ENCODE results near the gene UAP1L1.

The UAP1L1 gene

DNA sequence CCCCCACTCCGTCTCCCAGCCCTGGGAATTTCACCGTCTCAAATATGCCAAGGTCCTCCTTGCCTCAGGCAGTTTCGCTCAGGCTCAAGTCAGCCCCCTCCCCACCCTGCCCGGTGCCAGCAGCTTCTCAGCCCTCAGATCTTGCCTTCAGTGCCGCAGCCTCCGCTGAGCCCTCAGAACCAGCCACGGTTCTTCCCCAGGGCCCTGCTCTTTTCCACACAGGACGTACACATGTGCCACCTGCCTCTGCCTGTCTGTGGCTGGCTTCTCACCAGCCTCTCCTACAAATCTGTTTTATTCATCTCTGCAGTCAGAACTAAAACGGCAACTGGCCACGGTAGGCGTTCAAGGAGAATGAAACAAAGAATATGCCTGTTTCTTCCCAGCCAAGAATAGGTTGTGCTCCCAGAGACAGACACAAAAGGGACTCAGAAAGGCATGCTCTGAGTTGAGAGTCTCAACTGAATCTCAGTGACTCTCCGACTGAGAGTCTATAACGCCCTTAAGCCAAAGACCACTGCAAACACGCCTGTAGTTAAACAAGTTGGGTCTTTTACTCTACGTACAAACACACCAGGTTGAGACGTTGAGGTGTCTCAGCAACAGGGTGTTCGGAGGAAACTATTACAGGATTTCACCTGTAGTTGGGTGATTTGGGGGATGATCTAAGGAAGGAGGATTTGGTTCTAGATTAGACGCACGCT, 51.0 kb downstream of the UAP1L1 start:
- H3K23ac ChIP-seq (ENCODE audit: low read length), result no peak overlapping the region
- no peak overlapping the region for H2AFZ ChIP-seq (ENCODE audit: insufficient read depth, low read length, poor library complexity)
- peak overlapping the region; percentile 75 for H4K12ac ChIP-seq (ENCODE audit: low read depth, low read length)
- no peak overlapping the region for H2AK5ac ChIP-seq (ENCODE audit: low read length)
- peaks cover 10 to 11% of the 10 kb centered on the region in 2 experiments for H3K4me1 ChIP-seq (ENCODE audit: control insufficient read depth in 1 of 2, insufficient read depth in 2 of 2, low read length in 2 of 2)
- H3K79me1 ChIP-seq (ENCODE audit: low read length), result peaks cover 9% of the 10 kb centered on the region
- H3K4me2 ChIP-seq (ENCODE audit: low read length), result peak overlapping the region; percentile 92
- no peak overlapping the region for H3K4me3 ChIP-seq (ENCODE audit: low read depth, low read length)
- H2BK5ac ChIP-seq (ENCODE audit: low read depth, low read length, poor library complexity), result no peak overlapping the region
- no peak overlapping the region for H3K4ac ChIP-seq (ENCODE audit: low read depth, low read length)
- no peak for DNase-seq
- H4K91ac ChIP-seq (ENCODE audit: low read depth, low read length), result no peak overlapping the region
- H2BK12ac ChIP-seq (ENCODE audit: low read length), result no peak overlapping the region
- no peak overlapping the region for H3K14ac ChIP-seq (ENCODE audit: low read length)
- H3K9ac ChIP-seq (ENCODE audit: low read length), result no peak overlapping the region
- peaks cover 3% of the 10 kb centered on the region for H3K9me3 ChIP-seq (ENCODE audit: insufficient read depth, low read depth, low read length)
- no peaks in the 10 kb centered on the region for H3K36me3 ChIP-seq (ENCODE audit: control insufficient read depth in 1 of 2, insufficient read depth in 2 of 2, low read length in 2 of 2)
- peaks cover 11% of the 10 kb centered on the region for H3K79me2 ChIP-seq (ENCODE audit: control insufficient read depth, insufficient read depth, low read length, poor library complexity)
- H3K27ac ChIP-seq (ENCODE audit: low read depth, low read length), result no peak overlapping the region
- H2BK120ac ChIP-seq (ENCODE audit: insufficient read depth, low read length, poor library complexity), result no peak overlapping the region
- H3K27me3 ChIP-seq (ENCODE audit: insufficient read depth, low read length), result no peaks in the 10 kb centered on the region
- H4K8ac ChIP-seq (ENCODE audit: low read depth, low read length), result no peak overlapping the region
- no CpG with 5 or more reads among the region's 19 CpGs for WGBS (ENCODE audit: extremely low coverage, insufficient coverage, insufficient read length)
- H3K18ac ChIP-seq (ENCODE audit: low read length), result no peak overlapping the region

DNA sequence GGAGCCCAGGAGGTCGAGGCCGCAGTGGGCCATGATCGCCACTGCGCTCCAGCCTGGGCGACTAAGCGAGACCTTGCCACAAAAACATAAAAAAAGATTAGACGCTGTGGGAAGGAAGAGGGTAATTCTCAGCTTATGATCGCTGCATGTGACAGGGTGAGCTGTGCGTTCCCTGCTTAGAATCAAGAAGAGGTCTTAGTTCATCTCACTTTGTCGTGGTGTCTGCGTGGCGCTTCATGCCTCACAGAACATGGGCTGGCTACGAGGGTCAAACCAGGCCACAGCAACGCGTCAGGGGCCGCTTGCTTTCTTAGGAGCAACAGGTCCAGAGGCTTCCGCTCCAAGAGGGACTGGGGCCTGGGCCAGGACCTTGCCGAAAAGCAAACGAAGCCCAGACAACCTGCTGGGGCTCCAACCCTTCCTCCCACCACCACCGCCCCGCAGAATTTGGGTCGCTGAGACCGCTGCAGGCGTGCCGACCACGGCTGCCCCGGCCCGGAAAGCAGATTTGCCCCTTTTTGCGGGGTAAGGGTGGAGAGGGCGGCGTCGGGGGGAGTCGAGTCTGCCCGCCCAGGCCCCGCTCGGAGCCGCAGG, 51.6 kb downstream of the UAP1L1 start:
- peak overlapping the region; percentile 94 for H4K8ac ChIP-seq (ENCODE audit: low read depth, low read length)
- WGBS (ENCODE audit: extremely low coverage, insufficient coverage, insufficient read length), result no CpG with 5 or more reads among the region's 37 CpGs
- peak overlapping the region; percentile 89 for H3K14ac ChIP-seq (ENCODE audit: low read length)
- peaks cover 3% of the 10 kb centered on the region for H3K9me3 ChIP-seq (ENCODE audit: insufficient read depth, low read depth, low read length)
- DNase-seq, result no peak
- H2BK5ac ChIP-seq (ENCODE audit: low read depth, low read length, poor library complexity), result no peak overlapping the region
- no peaks in the 10 kb centered on the region for H3K27me3 ChIP-seq (ENCODE audit: insufficient read depth, low read length)
- peak overlapping the region; percentile 75 for H4K12ac ChIP-seq (ENCODE audit: low read depth, low read length)
- peak overlapping the region; percentile 90 for H2AFZ ChIP-seq (ENCODE audit: insufficient read depth, low read length, poor library complexity)
- H3K18ac ChIP-seq (ENCODE audit: low read length), result no peak overlapping the region
- no peaks in the 10 kb centered on the region for H3K36me3 ChIP-seq (ENCODE audit: control insufficient read depth in 1 of 2, insufficient read depth in 2 of 2, low read length in 2 of 2)
- H3K79me2 ChIP-seq (ENCODE audit: control insufficient read depth, insufficient read depth, low read length, poor library complexity), result peaks cover 11% of the 10 kb centered on the region
- no peak overlapping the region for H3K23ac ChIP-seq (ENCODE audit: low read length)
- H3K9ac ChIP-seq (ENCODE audit: low read length), result peak overlapping the region; percentile 83
- H3K4me3 ChIP-seq (ENCODE audit: low read depth, low read length), result peak overlapping the region; percentile 91
- H3K4me1 ChIP-seq (ENCODE audit: control insufficient read depth in 1 of 2, insufficient read depth in 2 of 2, low read length in 2 of 2), result peaks cover 10 to 11% of the 10 kb centered on the region in 2 experiments
- no peak overlapping the region for H2BK12ac ChIP-seq (ENCODE audit: low read length)
- peak overlapping the region; percentile 92 for H3K4me2 ChIP-seq (ENCODE audit: low read length)
- H3K27ac ChIP-seq (ENCODE audit: low read depth, low read length), result no peak overlapping the region
- peaks cover 9% of the 10 kb centered on the region for H3K79me1 ChIP-seq (ENCODE audit: low read length)
- peak overlapping the region; percentile 57 for H2BK120ac ChIP-seq (ENCODE audit: insufficient read depth, low read length, poor library complexity)
- H3K4ac ChIP-seq (ENCODE audit: low read depth, low read length), result peak overlapping the region; percentile 18
- H2AK5ac ChIP-seq (ENCODE audit: low read length), result peak overlapping the region; percentile 26
- H4K91ac ChIP-seq (ENCODE audit: low read depth, low read length), result peak overlapping the region; percentile 65

DNA sequence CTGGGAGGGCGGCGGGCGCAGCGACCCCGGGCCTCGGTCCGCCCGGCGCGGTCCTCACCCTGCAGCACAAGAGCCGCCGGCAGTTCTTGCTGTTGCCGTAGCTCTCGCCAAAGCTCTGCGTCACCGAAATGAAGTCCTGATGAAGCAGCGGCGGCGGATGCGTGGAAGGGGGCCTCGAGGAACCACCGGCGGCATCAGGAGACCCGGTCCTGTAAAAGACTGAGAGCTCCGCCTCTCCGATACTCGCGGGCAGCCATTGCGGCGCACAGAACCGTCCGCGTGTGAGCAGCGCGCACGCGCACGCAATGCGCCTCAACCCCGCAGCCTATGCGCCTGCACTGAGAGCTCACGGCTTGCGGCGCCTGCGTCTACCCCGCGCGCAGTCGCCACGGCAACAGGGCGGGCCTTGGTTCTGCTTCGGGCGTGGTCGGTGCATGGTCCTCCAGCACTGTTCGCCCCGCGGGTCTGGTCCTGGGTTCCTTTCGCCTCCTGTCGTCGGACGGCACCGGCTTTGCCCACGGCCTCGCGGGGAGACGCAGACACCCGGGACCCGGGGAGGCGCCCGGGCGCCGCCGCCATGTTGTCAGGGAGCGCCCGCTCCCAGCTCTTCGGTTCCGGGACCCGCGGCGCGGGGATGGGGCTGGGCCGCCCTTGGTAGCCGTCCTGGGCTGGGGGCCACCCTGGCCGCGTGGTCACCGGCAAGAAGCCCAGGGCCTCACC, 52.3 kb downstream of the UAP1L1 start:
- Histone ChIP-seq H2BK5ac (ENCODE audit: low read depth, low read length, poor library complexity) (peak overlapping the region; percentile 35), H3K79me2 (ENCODE audit: control insufficient read depth, insufficient read depth, low read length, poor library complexity) (peaks cover 11% of the 10 kb centered on the region), H3K79me1 (ENCODE audit: low read length) (peaks cover 9% of the 10 kb centered on the region), H2BK120ac (ENCODE audit: insufficient read depth, low read length, poor library complexity) (peak overlapping the region; percentile 57), H2AK5ac (ENCODE audit: low read length) (no peak overlapping the region), H3K36me3 (ENCODE audit: control insufficient read depth in 1 of 2, insufficient read depth in 2 of 2, low read length in 2 of 2) (no peaks in the 10 kb centered on the region), H3K4me2 (ENCODE audit: low read length) (peak overlapping the region; percentile 92), H3K27ac (ENCODE audit: low read depth, low read length) (no peak overlapping the region), H3K9ac (ENCODE audit: low read length) (peak overlapping the region; percentile 83), H3K9me3 (ENCODE audit: insufficient read depth, low read depth, low read length) (no peaks in the 10 kb centered on the region), H4K8ac (ENCODE audit: low read depth, low read length) (peak overlapping the region; percentile 94), H3K4me3 (ENCODE audit: low read depth, low read length) (peak overlapping the region; percentile 91), H4K12ac (ENCODE audit: low read depth, low read length) (peak overlapping the region; percentile 97), H4K91ac (ENCODE audit: low read depth, low read length) (peak overlapping the region; percentile 86), H3K4me1 (ENCODE audit: control insufficient read depth in 1 of 2, insufficient read depth in 2 of 2, low read length in 2 of 2) (peaks cover 10 to 11% of the 10 kb centered on the region in 2 experiments), H3K14ac (ENCODE audit: low read length) (peak overlapping the region; percentile 89), H2BK12ac (ENCODE audit: low read length) (no peak overlapping the region), H3K23ac (ENCODE audit: low read length) (no peak overlapping the region), H3K18ac (ENCODE audit: low read length) (peak overlapping the region; percentile 82), H3K27me3 (ENCODE audit: insufficient read depth, low read length) (no peaks in the 10 kb centered on the region), H3K4ac (ENCODE audit: low read depth, low read length) (peak overlapping the region; percentile 69), H2AFZ (ENCODE audit: insufficient read depth, low read length, poor library complexity) (peak overlapping the region; percentile 90)
- no CpG with 5 or more reads among the region's 86 CpGs for WGBS (ENCODE audit: extremely low coverage, insufficient coverage, insufficient read length)
- peak; percentile 95 to 96 for DNase-seq

DNA sequence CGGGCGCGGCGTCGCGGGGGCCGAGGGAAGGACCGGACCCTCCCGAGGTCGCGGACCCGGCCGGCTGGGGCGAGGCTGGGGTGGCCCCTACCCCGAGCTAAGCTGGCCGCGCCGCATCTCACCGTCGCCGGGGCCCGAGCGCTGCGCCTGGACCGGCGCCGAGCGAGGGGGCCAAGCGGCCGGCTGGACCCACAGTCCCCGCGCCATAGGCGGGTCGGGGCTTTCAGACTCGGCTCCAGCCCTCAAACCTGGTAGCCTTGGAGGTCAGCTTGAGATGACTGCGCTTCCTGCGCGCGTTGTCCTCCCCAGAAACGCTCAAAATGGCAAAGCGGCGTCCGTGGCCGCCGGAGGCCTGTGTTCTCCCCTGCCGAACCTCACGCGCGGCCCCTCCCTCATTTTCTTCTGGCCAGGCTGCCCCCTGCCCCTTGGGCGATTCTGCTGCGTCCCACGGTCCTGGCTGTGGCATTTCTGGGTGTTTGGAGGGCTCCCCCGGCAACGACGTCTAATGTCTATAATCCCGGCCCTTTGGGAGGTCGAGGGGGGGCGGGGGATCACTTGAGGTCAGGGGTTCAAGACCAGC, 52.9 kb downstream of the UAP1L1 start:
- Histone ChIP-seq H3K27ac (ENCODE audit: low read depth, low read length) (no peak overlapping the region), H4K8ac (ENCODE audit: low read depth, low read length) (peak overlapping the region; percentile 94), H3K27me3 (ENCODE audit: insufficient read depth, low read length) (no peaks in the 10 kb centered on the region), H2BK120ac (ENCODE audit: insufficient read depth, low read length, poor library complexity) (peak overlapping the region; percentile 55), H3K4me2 (ENCODE audit: low read length) (peak overlapping the region; percentile 92), H3K9me3 (ENCODE audit: insufficient read depth, low read depth, low read length) (no peaks in the 10 kb centered on the region), H4K12ac (ENCODE audit: low read depth, low read length) (peak overlapping the region; percentile 97), H2AFZ (ENCODE audit: insufficient read depth, low read length, poor library complexity) (peak overlapping the region; percentile 90), H3K4me3 (ENCODE audit: low read depth, low read length) (peak overlapping the region; percentile 91), H3K79me1 (ENCODE audit: low read length) (peaks cover 9% of the 10 kb centered on the region), H3K9ac (ENCODE audit: low read length) (peak overlapping the region; percentile 72), H3K79me2 (ENCODE audit: control insufficient read depth, insufficient read depth, low read length, poor library complexity) (peaks cover 11% of the 10 kb centered on the region), H3K36me3 (ENCODE audit: control insufficient read depth in 1 of 2, insufficient read depth in 2 of 2, low read length in 2 of 2) (no peaks in the 10 kb centered on the region), H3K4ac (ENCODE audit: low read depth, low read length) (peak overlapping the region; percentile 69), H3K18ac (ENCODE audit: low read length) (peak overlapping the region; percentile 82), H3K14ac (ENCODE audit: low read length) (peak overlapping the region; percentile 88), H3K23ac (ENCODE audit: low read length) (no peak overlapping the region), H2BK12ac (ENCODE audit: low read length) (no peak overlapping the region), H2BK5ac (ENCODE audit: low read depth, low read length, poor library complexity) (peak overlapping the region; percentile 35), H2AK5ac (ENCODE audit: low read length) (peak overlapping the region; percentile 23), H3K4me1 (ENCODE audit: control insufficient read depth in 1 of 2, insufficient read depth in 2 of 2, low read length in 2 of 2) (peaks cover 10 to 11% of the 10 kb centered on the region in 2 experiments), H4K91ac (ENCODE audit: low read depth, low read length) (peak overlapping the region; percentile 86)
- no CpG with 5 or more reads among the region's 58 CpGs for WGBS (ENCODE audit: extremely low coverage, insufficient coverage, insufficient read length)
- peak in 1 of 2 donors; percentile 14 for DNase-seq
